Posterior vena cava (tissue), 2 donors: ENCODE results near the gene ANKRD33B. TPM values are rescaled to one million over a fixed set of nuclear protein-coding genes. Genes with fewer than 3 reads are reported as not detected.

Experiments used
- DNase-seq: peaks from one replicate; pipeline ENCODE4 v3.0.0-alpha.2; 2020; ENCODE audit warnings: low spot score
- intact Hi-C, 2 donors: fragments of 100-400 bp; cut with DNase I; formaldehyde crosslinking; loops; one replicate each; pipeline versions ENCODE4 v1.14.1 to v1.14.2; 2022 to 2023
- total RNA-seq, 2 donors: library from RNA; stranded (reverse); fragmentation: NEBNext Ultra II Directional; extraction: Animal tissue kit (Norgen Biotek cat#: 25700); gene quantifications; one replicate each; pipeline ENCODE4 v1.2.1, GENCODE V29; 2021
- donor health status: DM: yes; HTN: yes; CAD: no.
- donor health status: DM: yes; HTN: yes; CAD: no.

Gene ANKRD33B
- total RNA-seq, 2 donors from 2014 or later: 3.3 to 3.9 TPM

GRCh38 chr5:10695759-10696543 is 132.1 kb downstream of the ANKRD33B start:
- intact Hi-C loops: no loop called here
- DNase-seq: no peak

GRCh38 chr5:10699281-10699874 is 135.5 kb downstream of the ANKRD33B start:
- intact Hi-C loops: no loop called here
- no peak for DNase-seq

GRCh38 chr5:10699987-10700386 is 136.1 kb downstream of the ANKRD33B start:
- no peak for DNase-seq
- intact Hi-C loops: loop anchor here (5.0 to 10.0 kb wide), 2 partner anchors 55 to 57 kb away; no protein-coding TSS in a partner anchor

DNA sequence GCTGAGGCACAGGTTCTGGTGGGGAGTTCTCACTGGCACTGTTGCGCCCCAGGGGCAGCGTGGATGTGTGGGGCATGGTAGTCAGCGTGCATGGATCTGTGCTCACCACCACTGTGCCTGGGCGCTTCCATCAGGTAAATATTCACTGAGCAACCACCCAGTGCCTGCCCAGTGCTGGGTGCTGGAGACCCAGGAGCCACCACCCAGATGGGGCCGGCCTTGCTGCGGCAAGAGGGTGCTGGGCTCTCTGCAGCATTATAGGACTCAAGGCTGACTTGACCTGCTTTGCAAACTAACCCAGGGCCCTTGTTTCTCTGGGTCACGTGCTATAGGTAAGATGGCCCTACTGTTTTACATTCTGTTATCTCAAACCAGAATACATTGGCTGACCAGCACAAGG is 136.6 kb downstream of the ANKRD33B start:
- intact Hi-C loops: loop anchor here (5.0 to 10.0 kb wide), 2 partner anchors 54 to 57 kb away; no protein-coding TSS in a partner anchor
- DNase-seq: no peak

GRCh38 chr5:10701567-10702039 is 137.7 kb downstream of the ANKRD33B start:
- DNase-seq: no peak
- intact Hi-C loops: loop anchor here (5.0 to 10.0 kb wide), 2 partner anchors 53 to 56 kb away; no protein-coding TSS in a partner anchor

- intact Hi-C loops: loop anchor here (5.0 to 10.0 kb wide), 2 partner anchors 53 to 55 kb away; no protein-coding TSS in a partner anchor
- no peak for DNase-seq
Observed at GRCh38 chr5:10702040-10702629, 138.3 kb downstream of the ANKRD33B start.

DNA sequence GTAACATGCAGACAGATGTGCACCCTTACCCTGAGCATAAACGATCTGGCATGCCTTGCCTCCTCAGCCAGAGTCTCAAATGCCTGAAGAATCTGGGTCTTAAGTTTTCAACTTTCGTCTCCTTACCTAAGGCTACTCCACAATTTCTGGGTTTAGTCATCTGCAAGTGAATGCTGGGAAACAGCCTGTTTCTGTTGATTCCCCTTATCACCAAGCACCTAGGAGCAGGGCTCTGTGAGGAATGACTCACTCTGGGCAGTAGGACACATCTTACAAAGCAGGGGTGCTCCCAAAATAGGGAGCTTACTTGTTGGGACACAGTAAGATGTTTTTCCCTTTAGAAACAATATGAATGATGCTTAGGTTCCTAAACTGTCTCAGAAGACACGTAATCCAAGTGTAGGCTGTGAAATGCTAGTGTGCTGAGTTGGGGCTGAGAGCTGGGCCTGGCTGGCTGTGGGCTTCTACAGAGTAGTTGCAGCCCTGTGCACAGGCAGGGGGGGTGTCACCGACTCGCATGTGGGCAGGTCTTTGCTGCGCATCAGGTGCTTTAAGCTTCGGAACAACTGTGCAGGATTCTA is 139.1 kb downstream of the ANKRD33B start:
- DNase-seq: no peak
- intact Hi-C loops: loop anchor here (5.0 to 10.0 kb wide), 2 partner anchors 52 to 54 kb away; no protein-coding TSS in a partner anchor

GRCh38 chr5:10703676-10704075 is 139.8 kb downstream of the ANKRD33B start:
- intact Hi-C loops: loop anchor here (5.0 to 10.0 kb wide), 2 partner anchors 51 to 54 kb away; no protein-coding TSS in a partner anchor
- no peak for DNase-seq

DNA sequence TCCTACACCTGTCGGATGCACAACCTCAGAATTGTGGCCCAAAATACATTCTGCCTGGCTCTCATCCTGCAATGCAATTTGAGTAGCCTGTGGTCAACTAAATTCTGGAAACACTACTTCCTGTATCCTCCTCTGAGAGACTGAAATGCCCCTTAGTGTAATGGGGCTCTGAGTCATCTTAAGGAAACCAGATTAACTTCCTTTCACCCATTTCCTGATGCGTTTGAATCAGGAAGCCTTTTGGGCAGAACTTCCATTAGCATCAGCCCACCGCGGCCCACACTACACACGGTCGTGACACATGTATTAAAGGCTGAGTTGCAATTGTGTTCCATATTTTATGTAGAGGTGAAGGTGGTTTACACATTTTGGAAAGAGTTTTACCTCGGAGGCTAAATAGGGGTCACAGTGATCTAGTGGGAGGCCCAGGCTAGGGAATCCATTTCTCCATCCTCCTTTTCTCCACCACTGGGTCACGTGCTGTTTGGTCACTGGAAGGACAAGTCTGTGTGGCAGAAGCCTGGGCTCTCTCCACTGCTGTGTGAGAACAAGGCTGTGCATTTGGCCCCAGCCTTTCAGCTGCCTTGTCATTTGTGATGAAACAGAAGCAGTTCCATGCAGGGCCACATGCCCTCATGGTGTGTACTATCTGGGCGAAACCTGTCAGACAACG is 141.2 kb downstream of the ANKRD33B start:
- intact Hi-C loops: loop anchor here (5.0 to 10.0 kb wide), 2 partner anchors 50 to 52 kb away; no protein-coding TSS in a partner anchor
- DNase-seq: no peak

- no peak for DNase-seq
- intact Hi-C loops: loop anchor here in 1 of 2 donors (10.0 kb wide), 1 partner anchor 49 kb away; no protein-coding TSS in a partner anchor
Observed at GRCh38 chr5:10705747-10706146, 141.9 kb downstream of the ANKRD33B start.

GRCh38 chr5:10706326-10706725 is 142.5 kb downstream of the ANKRD33B start:
- intact Hi-C loops: loop anchor here in 1 of 2 donors (10.0 kb wide), 1 partner anchor 48 kb away; no protein-coding TSS in a partner anchor
- DNase-seq: no peak

Other genes with a start within 250 kb of the ANKRD33B start
- 100 to 1,000 TPM; 116 to 127 TPM for gene MARCHF6, start 210.4 kb upstream of the ANKRD33B start, total RNA-seq
- gene ROPN1L, start 122.2 kb upstream of the ANKRD33B start, total RNA-seq: under 1 TPM in 1 of 2 donors, not detected in 1; 0.67 TPM
- gene DAP, start 197.2 kb downstream of the ANKRD33B start, total RNA-seq: 100 to 1,000 TPM in 1 of 2 donors, 10 to 100 TPM in 1; 86.9 to 102 TPM